Stimulated activated CD8-positive, alpha-beta memory T cell treated with anti-CD3 and anti-CD28 coated beads, Interleukin-15, amount 100 ng/mL, for 48 hours (primary cell): ENCODE results near the gene CYP4Z1.
"Not testable (repeated sequence)": the region's sequence is repeated elsewhere in the genome, so short reads cannot be mapped to it uniquely, and the experiment has no call there.

Experiments
- DNase-seq, 2 donors: peaks; one replicate each; pipeline ENCODE4 v3.0.0-alpha.2; 2020; ENCODE audit warnings: low read depth in 2 of 2

CYP4Z1 gene

GRCh38 chr1:47067097-47067594, at the start of gene CYP4Z1:
TSS of gene CYP4Z1 (plus strand) at chr1:47067231. CDS start at chr1:47067491, 260 bp downstream.
- no peak for DNase-seq

DNA sequence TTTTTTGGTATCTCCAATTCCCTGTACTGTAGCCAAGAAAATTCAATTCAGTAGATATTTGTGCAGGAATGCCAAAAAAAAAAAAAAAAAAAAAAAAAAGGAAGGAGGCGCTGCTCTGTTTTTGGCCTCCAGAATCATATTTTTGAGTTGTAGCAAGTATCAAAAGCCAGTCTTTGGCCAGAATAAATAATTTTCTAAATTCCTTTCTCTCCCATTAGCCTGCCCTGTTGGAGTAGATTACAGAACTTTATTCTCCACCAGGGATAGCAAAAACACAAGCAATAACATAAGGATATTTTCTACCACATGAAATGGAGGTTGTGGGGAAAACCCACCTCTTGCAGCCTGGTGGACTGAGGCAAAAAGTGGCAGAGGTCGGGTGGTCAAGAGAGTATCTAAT, 46.0 kb upstream of the CYP4Z1 start:
- no peak for DNase-seq

GRCh38 chr1:47023268-47024140, 43.5 kb upstream of the CYP4Z1 start, which contains the start of gene CYP4X1:
TSS of gene CYP4X1 (plus strand) at chr1:47023669. CDS start at chr1:47023818, 149 bp downstream.
- no peak for DNase-seq

- DNase-seq = no peak
Observed at GRCh38 chr1:47024141-47024801, 42.8 kb upstream of the CYP4Z1 start.

DNA sequence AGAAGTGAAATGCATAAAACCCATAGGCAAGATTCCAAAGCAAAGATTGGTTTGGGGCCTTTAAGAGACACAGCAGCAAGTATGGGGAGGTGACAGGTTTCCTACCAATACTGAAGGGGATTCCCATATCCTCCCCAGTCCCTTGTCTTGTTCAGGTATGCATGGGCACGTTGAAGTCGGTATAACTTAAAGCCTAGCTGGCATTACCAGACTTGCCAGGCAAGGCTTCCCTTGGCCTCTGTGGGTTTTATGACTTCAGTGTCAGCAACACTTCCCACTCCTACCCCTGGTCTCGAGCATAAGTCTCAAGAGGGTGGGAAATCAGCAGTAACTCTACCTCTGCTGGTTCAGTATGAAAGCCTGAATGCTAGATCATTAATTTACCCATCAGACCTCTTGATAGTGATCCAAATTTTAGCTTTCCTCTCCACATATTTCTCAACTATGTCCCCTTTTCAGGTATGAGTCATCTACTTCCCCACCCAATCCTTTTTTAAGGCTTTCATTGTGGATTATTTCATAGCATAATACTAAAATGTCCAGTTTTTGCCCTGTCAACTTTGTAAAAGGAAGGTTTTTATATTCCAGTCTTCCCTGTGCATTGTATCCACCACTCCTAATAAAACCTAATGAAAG, 36.7 kb upstream of the CYP4Z1 start:
- no peak for DNase-seq

DNA sequence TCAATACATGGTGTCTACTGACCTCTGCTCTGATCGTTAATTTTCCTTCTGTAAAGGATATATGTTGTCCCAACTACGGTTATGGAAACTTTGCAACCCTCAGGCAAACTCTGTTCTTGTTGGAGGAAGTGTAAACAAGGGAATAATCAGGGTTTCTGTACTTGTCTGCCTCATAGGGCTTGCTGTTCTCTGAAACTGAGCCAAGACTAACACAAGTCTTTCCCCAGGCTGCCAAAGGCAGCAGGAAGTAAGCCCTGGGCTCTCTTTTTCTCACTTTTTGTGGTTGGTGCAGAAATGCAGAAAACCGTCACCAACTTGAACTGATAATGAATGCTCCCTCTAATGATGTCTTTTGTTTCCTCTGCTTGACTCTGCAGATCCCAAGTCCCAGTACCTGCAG, 36.0 kb upstream of the CYP4Z1 start:
- no peak for DNase-seq

- DNase-seq = no peak
Observed at GRCh38 chr1:47031585-47031984, 35.4 kb upstream of the CYP4Z1 start.

- no peak for DNase-seq
Observed at GRCh38 chr1:47036764-47037163, 30.3 kb upstream of the CYP4Z1 start.

GRCh38 chr1:47059376-47059775, 7.7 kb upstream of the CYP4Z1 start:
- no peak for DNase-seq

- DNase-seq = not testable (repeated sequence)
Observed at GRCh38 chr1:47069080-47069479, 2.0 kb downstream of the CYP4Z1 start.

DNA sequence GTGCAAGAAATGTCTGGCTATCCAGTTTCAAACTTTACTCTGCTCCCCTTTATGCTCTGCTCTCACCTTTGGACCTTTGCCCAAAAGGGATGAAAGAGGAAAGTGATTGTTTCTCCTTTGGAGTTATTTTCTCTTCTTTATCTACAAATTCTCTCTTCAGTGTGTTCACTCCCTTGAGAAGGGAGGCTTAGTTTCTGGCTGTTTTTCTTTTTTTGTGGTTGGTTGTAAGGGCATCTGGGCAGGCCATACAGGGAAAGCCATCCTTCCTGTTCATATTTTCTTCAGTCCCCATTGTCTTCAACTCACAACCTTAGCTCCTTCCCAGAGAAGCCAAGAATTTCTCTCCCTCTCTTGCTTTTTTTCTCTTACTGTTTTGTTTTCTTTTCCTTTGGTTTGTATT, 2.5 kb downstream of the CYP4Z1 start:
- not testable (repeated sequence) for DNase-seq

DNA sequence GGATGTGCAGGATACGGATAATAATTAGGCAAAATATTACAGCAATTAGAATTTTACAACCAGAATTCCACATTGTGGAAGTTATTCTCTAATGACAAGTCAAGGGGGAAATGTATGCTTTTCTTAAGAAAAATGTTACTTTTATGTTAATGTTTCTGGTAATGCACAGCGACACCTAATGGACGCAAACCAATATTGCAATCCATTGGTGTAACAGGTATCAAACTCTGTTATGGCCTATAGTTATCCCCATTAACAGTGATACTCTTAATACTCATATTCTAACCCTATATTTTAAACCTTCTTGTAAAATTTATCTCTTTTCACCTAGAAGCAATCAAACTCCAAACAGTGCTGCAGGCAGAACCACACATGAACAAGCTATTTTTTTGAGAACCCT, 22.3 kb downstream of the CYP4Z1 start:
- DNase-seq = not testable (repeated sequence)

- DNase-seq = not testable (repeated sequence)
Observed at GRCh38 chr1:47091476-47091875, 24.4 kb downstream of the CYP4Z1 start.

DNA sequence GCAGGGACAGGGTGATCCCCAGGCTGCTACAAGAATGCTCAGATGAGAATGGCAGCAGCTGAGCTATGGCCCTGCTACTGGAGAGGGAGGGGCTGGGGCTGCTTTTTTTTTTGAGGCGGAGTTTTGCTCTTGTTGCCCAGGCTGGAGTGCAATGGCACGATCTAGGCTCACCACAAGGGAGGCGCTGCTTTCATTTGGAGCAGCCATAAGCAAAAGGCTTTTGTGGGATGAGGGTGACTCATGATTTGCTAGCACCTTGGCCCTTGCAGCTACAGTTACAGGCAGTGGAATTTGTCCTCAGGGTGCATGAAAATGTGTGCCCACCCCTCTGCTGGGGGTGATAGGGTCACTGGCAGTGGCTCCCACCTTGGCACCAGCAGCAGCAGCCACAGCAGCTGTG, 37.8 kb downstream of the CYP4Z1 start:
- DNase-seq = no peak

DNA sequence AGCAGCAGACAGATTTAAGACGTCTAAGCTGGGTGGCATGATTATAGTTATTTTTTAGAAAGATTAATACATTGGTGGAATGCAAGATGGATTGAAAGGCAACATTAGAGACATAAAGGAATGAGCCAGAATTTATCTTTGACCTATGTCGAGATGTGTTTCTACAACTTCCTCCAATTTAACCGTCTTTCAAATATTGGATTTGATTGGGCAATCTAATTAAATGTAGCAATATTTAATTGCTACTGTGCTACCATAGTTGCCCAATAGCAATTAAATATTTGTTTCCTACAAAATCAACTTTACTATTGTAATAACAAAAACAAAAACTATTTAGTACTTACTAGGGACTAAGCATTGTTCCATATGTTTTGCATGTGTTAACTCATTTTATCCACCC, 39.8 kb downstream of the CYP4Z1 start:
- no peak for DNase-seq

GRCh38 chr1:47107851-47108574, 41.0 kb downstream of the CYP4Z1 start:
- not testable (repeated sequence) for DNase-seq

- DNase-seq = not testable (repeated sequence)
Observed at GRCh38 chr1:47109482-47109881, 42.5 kb downstream of the CYP4Z1 start.

DNA sequence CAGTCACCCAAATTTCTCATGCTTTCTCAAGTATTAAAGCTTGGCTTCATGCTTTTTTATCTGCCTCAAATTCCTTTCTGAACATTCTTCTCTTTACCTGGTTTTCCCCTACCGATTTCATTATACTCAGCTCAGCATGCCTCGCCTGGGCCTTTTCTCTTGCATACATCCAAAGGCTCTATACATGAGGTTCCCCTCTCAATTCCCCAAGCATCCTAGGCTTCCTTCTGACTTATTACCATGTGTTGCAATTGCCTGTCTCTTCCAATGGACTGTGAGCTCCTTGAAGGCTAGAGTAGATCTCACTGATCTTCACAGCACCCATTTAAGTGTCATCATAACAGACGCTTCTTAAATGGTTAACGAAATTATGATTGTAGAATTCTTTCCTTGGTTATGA, 46.1 kb downstream of the CYP4Z1 start:
- DNase-seq = no peak

- DNase-seq = not testable (repeated sequence)
Observed at GRCh38 chr1:47121039-47121438, 54.0 kb downstream of the CYP4Z1 start.

DNA sequence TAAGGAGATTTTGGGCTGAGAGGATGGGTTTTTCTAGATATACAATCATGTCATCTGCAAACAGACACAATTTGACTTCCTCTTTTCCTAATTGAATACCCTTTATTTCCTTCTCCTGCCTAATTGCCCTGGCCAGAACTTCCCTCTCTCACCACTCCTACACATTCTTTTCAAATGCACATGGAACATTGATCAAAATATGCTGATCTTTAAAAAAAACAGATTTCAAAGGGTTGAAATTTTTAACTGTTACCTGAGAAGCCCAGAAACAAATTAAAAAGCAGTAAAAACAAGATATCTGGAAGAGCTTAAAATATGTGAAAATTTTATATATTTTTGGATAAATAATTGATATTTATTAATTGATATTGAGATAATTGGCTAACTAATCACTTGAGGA, 57.8 kb downstream of the CYP4Z1 start:
- DNase-seq = not testable (repeated sequence)

DNA sequence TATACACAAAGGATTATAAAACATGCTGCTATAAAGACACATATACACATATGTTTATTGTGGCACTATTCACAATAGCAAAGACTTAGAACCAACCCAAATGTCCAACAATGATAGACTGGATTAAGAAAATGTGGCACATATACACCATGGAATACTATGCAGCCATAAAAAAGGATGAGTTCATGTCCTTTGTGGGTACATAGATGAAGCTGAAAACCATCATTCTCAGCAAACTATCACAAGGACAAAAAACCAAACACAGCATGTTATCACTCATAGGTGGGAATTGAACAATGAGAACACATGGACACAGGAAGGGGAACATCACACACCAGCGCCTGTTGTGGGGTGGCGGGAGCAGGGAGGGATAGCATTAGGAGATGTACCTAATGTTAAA, 60.0 kb downstream of the CYP4Z1 start:
- not testable (repeated sequence) for DNase-seq

DNA sequence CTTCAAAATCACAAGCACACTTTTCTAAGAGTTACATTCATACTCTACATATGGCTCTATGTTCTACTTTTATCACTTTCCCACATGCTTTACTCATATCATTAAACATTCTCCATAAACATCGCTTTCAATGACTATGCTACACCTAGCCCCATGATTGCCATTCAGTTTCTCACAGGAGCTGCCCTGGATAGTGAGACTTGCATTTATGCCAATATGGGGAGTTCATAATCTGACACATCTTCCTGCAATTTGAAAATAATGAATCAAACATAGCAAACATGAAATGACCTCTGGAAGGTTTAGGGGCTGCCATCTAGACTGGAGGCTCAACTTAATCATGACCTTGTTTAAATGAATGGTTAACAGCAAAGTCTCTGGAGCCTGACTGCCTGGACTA, 61.2 kb downstream of the CYP4Z1 start:
- DNase-seq = no peak
